ENCODE results near the gene CCR5. TPM values are rescaled to one million over a fixed set of nuclear protein-coding genes. Genes with fewer than 3 reads are reported as not detected.

The CCR5 gene
- total RNA-seq, 4 donors from 2014 or later, result 0.66 to 1.7 (median 1.1) TPM

DNA sequence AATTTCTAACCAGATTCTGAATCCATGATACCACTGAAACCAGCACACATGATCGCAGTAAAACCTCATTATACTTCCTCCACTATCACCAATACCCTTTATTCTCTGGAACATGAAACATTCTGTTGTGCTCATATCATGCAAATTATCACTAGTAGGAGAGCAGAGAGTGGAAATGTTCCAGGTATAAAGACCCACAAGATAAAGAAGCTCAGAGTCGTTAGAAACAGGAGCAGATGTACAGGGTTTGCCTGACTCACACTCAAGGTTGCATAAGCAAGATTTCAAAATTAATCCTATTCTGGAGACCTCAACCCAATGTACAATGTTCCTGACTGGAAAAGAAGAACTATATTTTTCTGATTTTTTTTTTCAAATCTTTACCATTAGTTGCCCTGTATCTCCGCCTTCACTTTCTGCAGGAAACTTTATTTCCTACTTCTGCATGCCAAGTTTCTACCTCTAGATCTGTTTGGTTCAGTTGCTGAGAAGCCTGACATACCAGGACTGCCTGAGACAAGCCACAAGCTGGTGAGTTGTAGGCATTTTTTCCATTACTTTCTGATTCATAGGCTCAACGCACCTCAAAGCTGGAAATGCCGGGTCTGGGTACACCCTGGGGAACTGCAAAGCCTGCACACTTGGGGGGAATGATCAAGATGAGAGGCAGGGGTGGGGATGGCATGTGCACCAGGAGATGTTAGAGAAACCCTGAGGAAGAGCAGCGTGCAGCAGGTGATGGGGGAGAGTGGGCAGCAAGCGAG, 16.9 kb upstream of the CCR5 start, which contains the start of gene CCR2:
Gene CCR2 (plus strand): TSS at position 465 of the 764 bp plus-strand sequence. CDS start 3,417 bp downstream, outside the sequence.
- H3K27ac ChIP-seq, result peak within 1 kb of the TSS; percentile 4 to 63 (median 18)
- peak within 1 kb of the TSS; percentile 6 to 21 (median 13) for H3K4me3 ChIP-seq
- no peaks in the 10 kb centered on the region for H3K36me3 ChIP-seq
- no peak for DNase-seq
- H3K4me1 ChIP-seq, result peaks cover 0 to 15% (median 3%) of the 10 kb centered on the region in 4 donors
- no peak for TF ChIP-seq POLR2A (IDR thresholded peaks at IDR 0.05)
- TF ChIP-seq, protein P1, sequence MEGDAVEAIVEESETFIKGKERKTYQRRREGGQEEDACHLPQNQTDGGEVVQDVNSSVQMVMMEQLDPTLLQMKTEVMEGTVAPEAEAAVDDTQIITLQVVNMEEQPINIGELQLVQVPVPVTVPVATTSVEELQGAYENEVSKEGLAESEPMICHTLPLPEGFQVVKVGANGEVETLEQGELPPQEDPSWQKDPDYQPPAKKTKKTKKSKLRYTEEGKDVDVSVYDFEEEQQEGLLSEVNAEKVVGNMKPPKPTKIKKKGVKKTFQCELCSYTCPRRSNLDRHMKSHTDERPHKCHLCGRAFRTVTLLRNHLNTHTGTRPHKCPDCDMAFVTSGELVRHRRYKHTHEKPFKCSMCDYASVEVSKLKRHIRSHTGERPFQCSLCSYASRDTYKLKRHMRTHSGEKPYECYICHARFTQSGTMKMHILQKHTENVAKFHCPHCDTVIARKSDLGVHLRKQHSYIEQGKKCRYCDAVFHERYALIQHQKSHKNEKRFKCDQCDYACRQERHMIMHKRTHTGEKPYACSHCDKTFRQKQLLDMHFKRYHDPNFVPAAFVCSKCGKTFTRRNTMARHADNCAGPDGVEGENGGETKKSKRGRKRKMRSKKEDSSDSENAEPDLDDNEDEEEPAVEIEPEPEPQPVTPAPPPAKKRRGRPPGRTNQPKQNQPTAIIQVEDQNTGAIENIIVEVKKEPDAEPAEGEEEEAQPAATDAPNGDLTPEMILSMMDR (IDR thresholded peaks at IDR 0.05), result no peak
- no peaks in the 10 kb centered on the region for H3K27me3 ChIP-seq
- no peaks in the 10 kb centered on the region for H3K9me3 ChIP-seq

DNA sequence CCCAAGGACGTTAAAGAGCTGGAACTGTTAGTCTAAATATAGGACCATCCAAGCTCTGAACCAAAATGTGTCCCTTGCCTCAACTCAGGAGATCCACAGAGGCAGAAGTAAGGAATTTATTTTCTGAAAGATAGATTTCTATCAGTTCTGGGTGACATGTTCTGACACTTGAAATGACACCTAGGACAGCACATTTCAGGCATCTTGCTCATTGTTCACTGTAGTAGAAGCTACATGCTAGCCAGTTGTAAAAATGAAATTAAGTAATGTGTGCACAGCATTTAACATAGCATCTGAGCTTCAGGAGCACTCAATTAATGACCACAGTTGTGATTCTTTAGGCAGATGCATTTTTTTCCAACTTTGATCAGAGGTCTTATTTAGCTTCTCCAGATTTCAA, 16.3 kb upstream of the CCR5 start:
- H3K4me3 ChIP-seq, result peak overlapping the region; percentile 6 to 21 (median 13)
- no peak for DNase-seq
- no peaks in the 10 kb centered on the region for H3K27me3 ChIP-seq
- H3K9me3 ChIP-seq, result no peaks in the 10 kb centered on the region
- TF ChIP-seq, protein P1 (IDR thresholded peaks at IDR 0.05), result no peak
- no peak for TF ChIP-seq POLR2A (IDR thresholded peaks at IDR 0.05)
- H3K27ac ChIP-seq, result peak overlapping the region; percentile 4 to 63 (median 18)
- H3K4me1 ChIP-seq, result peaks cover 0 to 8% (median 3%) of the 10 kb centered on the region in 4 donors
- H3K36me3 ChIP-seq, result no peaks in the 10 kb centered on the region

DNA sequence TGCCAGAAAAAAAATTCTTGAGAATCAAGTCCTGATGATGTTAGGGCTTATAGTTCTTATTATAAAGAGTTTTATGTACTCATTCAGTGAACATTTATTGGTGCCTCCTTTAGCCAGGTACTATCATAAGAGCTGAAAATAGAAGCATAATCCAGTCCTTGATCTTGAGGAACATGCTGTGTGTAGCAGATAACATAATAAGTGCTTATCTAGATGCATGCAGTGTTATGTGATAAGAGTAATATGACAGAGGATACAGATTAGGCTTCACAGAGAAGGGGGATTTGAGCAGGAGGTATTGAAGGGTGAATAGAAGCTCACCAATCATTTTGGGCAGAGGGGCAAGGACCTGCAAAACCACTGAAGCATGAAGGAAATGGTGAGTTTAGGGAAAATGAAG, 15.8 kb upstream of the CCR5 start:
- DNase-seq, result no peak
- H3K27ac ChIP-seq, result peak overlapping the region in 1 of 4 donors; percentile 13
- peak overlapping the region in 1 of 4 donors; percentile 10 for H3K4me3 ChIP-seq
- no peaks in the 10 kb centered on the region for H3K27me3 ChIP-seq
- H3K4me1 ChIP-seq, result peaks cover 0 to 9% (median 3%) of the 10 kb centered on the region in 4 donors
- TF ChIP-seq POLR2A (IDR thresholded peaks at IDR 0.05), result no peak
- TF ChIP-seq, protein P1 (IDR thresholded peaks at IDR 0.05), result no peak
- no peaks in the 10 kb centered on the region for H3K36me3 ChIP-seq
- no peaks in the 10 kb centered on the region for H3K9me3 ChIP-seq

DNA sequence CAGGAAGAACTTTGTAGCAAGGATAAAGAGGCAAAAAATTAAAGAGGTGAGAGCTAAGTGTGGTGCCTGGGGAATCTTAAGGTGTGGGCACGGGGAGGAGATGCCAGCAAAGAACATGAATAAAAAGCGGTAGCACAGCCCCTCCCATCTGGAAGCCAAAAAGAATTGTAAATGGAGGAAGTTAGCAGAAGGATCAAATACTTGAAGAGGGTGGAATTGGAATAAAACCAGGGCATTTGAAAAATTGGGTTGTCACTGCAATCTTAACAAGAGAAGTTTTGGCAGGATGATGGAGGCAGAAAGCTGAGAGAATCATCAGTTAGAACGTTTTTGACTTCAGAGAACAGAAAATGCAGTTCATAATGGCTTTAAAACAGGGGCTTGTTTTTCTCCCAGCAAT, 14.5 kb upstream of the CCR5 start:
- Histone ChIP-seq H3K27ac (peak overlapping the region in 1 of 4 donors; percentile 3), H3K36me3 (no peaks in the 10 kb centered on the region), H3K4me1 (peaks cover 0 to 17% (median 0%) of the 10 kb centered on the region in 4 donors), H3K9me3 (no peaks in the 10 kb centered on the region), H3K27me3 (no peaks in the 10 kb centered on the region), H3K4me3 (peak overlapping the region in 1 of 4 donors; percentile 13)
- no peak for DNase-seq
- TF ChIP-seq, protein P1 (IDR thresholded peaks at IDR 0.05), result no peak
- TF ChIP-seq POLR2A (IDR thresholded peaks at IDR 0.05), result no peak

DNA sequence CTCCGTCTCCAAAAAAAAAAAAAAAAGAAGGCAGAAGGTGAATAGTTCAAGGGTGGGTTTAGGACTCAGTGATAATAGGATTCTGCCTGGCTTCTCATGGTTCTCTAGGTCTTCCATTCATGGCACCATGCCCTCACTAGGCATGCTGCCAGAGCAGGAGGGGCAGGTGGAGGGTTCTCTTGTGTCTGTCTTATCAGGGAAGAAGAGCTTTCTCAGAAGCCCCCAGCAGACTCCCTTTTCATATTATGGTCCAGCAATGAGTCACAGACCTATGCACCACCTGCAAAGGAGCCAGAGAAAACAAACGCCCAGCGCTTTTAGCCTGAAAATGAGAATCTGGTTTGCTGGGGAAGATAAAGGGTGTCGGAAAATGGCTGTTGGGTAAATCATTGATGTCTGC, 13.8 kb upstream of the CCR5 start:
- Histone ChIP-seq H3K36me3 (no peaks in the 10 kb centered on the region), H3K9me3 (no peaks in the 10 kb centered on the region), H3K4me3 (no peak overlapping the region), H3K27ac (peak overlapping the region in 1 of 4 donors; percentile 3), H3K27me3 (no peaks in the 10 kb centered on the region), H3K4me1 (peaks cover 0 to 17% (median 0%) of the 10 kb centered on the region in 4 donors)
- no peak for DNase-seq
- TF ChIP-seq, protein P1 (IDR thresholded peaks at IDR 0.05), result no peak
- no peak for TF ChIP-seq POLR2A (IDR thresholded peaks at IDR 0.05)

Measured in Peyer's patch (tissue), 4 donors.